Measurements from ENCODE around the gene KRTAP4-6.
"Not testable (repeated sequence)": the region's sequence is repeated elsewhere in the genome, so short reads cannot be mapped to it uniquely, and the experiment has no call there.

Gene KRTAP4-6

DNA sequence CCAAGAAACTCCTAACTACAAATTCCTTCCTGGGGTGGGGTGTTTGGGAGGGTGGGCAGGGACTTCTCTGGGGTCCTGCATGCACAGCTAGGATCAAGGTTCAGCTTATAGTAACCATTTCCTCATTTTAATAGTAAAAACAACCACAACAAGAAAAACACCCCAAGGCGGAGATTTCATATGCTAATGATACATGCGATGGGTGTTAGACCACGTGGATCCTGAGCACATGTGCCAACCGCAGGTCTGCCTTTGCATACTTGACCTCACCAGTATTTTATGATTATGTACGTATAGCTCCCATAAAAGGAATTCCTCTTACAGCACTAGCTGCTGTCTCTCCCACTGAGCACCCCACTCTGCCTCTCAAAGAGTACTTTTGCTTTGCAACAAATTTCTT, 24.0 kb downstream of the KRTAP4-6 start:
- TF ChIP-seq, protein P1, sequence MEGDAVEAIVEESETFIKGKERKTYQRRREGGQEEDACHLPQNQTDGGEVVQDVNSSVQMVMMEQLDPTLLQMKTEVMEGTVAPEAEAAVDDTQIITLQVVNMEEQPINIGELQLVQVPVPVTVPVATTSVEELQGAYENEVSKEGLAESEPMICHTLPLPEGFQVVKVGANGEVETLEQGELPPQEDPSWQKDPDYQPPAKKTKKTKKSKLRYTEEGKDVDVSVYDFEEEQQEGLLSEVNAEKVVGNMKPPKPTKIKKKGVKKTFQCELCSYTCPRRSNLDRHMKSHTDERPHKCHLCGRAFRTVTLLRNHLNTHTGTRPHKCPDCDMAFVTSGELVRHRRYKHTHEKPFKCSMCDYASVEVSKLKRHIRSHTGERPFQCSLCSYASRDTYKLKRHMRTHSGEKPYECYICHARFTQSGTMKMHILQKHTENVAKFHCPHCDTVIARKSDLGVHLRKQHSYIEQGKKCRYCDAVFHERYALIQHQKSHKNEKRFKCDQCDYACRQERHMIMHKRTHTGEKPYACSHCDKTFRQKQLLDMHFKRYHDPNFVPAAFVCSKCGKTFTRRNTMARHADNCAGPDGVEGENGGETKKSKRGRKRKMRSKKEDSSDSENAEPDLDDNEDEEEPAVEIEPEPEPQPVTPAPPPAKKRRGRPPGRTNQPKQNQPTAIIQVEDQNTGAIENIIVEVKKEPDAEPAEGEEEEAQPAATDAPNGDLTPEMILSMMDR (conservative IDR thresholded peaks at IDR 0.05; ENCODE audit: low read depth, low read length) = no peak
- no peak for DNase-seq (ENCODE audit: low read depth)
- no peak overlapping the region for H3K4me3 ChIP-seq (ENCODE audit: low read depth, low read length)

DNA sequence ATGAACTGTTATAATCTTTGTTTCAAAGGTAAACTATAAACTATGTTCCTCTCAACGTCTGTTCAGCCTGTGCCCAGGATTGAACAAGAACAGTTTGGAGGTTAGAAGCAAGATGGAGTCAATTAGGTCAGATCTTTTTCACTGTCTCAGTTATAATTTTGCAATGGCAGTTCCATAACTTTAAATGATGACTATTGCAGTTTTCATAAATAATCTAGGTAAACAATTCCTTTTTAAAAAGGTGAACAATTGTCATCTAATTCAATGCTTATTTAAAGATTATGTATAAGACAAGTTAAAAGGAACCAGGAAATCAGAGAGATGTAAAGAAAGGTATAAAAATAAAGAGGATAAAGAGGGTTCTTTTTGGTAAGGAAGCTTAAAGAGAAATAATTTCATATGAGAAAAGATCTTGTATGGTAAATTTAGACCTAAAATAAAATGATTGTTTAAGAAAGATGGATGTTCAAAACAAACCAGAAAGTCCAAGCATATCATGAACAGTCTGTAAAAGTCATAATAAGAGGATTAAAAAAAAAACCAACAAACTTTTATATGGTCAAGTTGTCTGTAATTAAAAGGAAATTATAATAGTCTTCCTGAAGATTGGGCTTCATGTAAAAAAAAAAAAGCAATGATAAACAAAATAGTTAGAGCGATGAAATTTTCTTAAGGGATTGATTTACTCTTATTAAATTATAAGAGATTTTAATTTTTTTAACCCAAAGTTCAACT, 29.0 kb downstream of the KRTAP4-6 start:
- H3K4me3 ChIP-seq (ENCODE audit: low read depth, low read length) = no peak overlapping the region
- DNase-seq (ENCODE audit: low read depth) = no peak
- TF ChIP-seq, protein P1 (conservative IDR thresholded peaks at IDR 0.05; ENCODE audit: low read depth, low read length) = no peak

DNA sequence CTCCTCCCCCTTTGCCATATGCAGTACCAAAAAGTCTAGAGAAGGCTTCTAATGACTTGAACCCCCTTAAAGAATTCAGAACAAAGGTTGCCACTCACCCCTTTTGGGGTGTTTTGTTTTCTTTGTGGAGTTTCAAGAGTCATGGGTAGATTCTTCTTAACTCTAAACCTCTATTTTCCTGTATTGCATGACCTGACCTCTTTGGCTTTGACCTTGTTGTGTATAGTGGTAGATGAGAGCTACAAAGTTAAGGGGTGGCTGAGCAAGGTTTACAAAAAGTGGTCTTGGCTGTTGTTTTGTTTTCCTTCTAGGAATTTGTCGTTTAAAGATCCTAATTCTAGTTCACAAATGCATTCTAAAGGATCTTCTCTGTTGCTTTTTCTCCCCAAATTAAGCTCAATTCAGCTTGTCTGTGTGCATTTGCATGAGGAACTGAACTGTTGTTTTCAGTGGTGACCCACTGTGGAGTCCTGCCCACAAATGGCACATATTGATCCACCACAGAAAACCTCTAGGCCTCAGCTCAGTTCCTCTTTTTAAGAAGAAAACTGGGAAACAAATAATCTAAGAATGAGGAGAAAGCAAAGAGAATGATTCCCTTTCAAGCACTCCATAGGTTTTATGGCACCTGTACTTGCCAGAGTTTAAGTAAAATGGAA, 31.5 kb downstream of the KRTAP4-6 start:
- DNase-seq (ENCODE audit: low read depth); H3K4me3 ChIP-seq (ENCODE audit: low read depth, low read length): not testable (repeated sequence)

DNA sequence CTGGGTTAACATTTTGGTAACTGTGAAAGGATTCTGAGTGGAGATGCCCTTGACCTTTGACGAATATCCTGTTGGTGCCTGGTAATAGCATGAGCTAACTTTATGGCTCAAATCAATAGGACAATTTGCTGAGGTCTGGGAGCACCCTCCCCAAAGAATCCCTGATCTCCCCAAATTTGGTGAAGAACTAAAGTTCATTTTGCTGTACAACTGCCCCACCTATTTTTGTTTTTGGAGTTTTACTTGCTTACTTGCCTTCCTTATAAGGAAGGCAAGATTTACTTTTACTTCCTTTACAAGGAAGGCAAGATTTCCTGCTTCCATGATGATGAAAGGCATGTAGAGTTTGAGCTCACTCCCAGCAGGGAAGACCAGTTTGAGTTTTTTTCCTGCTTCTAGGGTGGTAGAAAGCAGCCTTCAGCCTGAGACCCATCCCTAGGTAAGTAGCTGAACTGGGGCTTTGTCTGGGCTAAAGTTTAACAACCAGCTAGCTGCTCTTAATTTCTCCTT, 32.3 kb downstream of the KRTAP4-6 start:
- TF ChIP-seq, protein P1 (conservative IDR thresholded peaks at IDR 0.05; ENCODE audit: low read depth, low read length) = no peak
- H3K4me3 ChIP-seq (ENCODE audit: low read depth, low read length) = no peak overlapping the region
- DNase-seq (ENCODE audit: low read depth) = no peak

DNA sequence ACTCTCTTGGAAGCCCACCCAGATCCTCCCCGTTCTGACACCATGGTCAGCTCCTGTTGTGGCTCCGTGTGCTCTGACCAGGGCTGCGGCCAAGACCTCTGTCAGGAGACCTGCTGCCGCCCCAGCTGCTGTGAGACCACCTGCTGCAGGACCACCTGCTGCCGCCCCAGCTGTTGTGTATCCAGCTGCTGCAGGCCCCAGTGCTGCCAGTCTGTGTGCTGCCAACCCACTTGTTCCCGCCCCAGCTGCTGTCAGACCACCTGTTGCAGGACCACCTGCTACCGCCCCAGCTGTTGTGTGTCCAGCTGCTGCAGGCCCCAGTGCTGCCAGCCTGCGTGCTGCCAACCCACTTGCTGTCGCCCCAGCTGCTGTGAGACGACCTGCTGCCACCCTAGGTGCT, 35.0 kb downstream of the KRTAP4-6 start, which contains the start of gene KRTAP4-9:
KRTAP4-9 (plus strand) TSS at position 43 of the 400 bp plus-strand sequence; CDS start at position 43, 0 bp downstream.
- not testable (repeated sequence) for DNase-seq (ENCODE audit: low read depth); H3K4me3 ChIP-seq (ENCODE audit: low read depth, low read length)

DNA sequence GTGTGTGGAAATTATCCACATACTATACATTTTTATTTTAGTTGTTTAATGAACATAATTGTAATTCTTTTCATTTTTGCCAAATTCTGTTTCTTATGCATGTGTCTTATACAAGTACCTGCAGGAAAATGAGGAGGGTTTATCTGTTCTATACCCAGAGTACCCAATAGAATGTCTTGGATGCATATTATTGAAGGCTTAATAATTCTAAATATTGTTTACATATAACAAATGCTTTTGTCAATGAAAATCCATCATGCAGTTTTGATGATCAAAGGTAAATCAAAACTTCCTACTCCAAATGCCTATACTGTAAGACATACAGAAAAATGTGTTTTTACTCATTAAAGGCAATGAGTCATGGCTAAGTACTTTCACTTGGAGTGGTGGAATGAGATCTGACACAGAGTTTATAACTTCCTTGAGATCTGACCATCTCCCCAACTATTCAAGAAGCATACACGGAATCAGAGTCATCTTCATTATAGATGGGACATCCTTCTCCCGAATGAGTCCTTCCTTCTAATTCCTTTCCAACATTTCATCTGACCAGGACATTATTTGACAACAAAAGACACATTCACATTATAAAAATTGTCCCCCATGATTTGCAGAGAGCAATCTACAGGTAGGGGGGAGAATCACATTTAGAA, 35.8 kb downstream of the KRTAP4-6 start:
- not testable (repeated sequence) for DNase-seq (ENCODE audit: low read depth)

DNA sequence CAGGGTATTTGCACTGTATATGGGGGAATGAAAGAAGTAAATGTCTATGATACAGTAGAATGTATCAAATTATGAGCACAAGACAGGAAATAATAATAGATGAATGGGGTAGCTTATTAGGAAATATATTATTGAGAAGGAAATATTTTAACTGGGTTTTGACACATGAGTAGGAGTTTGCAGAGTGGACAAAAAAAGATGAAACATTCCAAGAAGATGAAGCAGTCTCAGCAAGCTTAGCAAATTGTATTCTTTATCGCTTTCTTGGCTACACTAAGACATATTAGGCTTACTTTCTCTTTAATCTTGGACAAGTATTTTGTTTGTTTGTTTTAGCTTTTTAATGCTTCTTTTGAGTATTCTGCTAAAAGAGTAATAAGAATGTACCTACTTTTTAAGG, 36.4 kb downstream of the KRTAP4-6 start:
- TF ChIP-seq, protein P1 (conservative IDR thresholded peaks at IDR 0.05; ENCODE audit: low read depth, low read length) = no peak
- H3K4me3 ChIP-seq (ENCODE audit: low read depth, low read length) = no peak overlapping the region
- DNase-seq (ENCODE audit: low read depth) = no peak

More for the DNA sequence above, 35.8 kb downstream of the KRTAP4-6 start:
- H3K4me3 ChIP-seq (ENCODE audit: low read depth, low read length) = not testable (repeated sequence)

DNA sequence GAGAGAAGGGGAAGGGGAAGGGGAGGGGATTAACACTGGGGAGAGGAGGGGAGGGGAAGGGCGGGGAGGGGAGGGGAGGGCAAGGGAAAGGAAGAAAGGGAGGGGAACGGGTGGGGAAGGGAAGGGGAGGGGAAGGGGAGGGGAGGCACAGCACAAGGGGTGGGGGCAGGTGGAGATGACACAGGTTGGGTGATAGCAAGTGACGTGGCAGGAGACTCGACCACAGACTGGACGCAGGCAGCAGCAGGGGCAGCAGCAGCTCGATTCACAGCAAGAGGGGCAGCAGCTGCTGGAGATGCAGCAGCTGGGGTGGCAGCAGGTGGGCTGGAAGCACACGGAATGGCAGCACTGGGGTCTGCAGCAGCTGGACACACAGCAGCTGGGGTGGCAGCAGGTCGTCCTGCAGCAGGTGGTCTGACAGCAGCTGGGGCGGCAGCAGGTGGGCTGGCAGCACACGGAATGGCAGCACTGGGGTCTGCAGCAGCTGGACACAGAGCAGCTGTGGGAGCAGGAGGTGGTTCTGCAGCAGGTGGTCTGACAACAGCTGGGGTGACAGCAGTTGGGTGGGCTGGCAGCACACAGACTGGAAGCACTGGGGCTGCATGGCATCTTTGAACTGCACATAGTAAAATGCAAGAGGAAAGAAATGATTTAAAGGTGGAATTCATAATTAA, 38.6 kb downstream of the KRTAP4-6 start, which contains the start of gene KRTAP4-16:
KRTAP4-16 (minus strand) TSS at position 624 of the 674 bp plus-strand sequence; CDS start at position 624, 0 bp downstream.
- DNase-seq (ENCODE audit: low read depth) = no peak
- no peak within 1 kb of the TSS for H3K4me3 ChIP-seq (ENCODE audit: low read depth, low read length)
- TF ChIP-seq, protein P1 (conservative IDR thresholded peaks at IDR 0.05; ENCODE audit: low read depth, low read length) = no peak

DNA sequence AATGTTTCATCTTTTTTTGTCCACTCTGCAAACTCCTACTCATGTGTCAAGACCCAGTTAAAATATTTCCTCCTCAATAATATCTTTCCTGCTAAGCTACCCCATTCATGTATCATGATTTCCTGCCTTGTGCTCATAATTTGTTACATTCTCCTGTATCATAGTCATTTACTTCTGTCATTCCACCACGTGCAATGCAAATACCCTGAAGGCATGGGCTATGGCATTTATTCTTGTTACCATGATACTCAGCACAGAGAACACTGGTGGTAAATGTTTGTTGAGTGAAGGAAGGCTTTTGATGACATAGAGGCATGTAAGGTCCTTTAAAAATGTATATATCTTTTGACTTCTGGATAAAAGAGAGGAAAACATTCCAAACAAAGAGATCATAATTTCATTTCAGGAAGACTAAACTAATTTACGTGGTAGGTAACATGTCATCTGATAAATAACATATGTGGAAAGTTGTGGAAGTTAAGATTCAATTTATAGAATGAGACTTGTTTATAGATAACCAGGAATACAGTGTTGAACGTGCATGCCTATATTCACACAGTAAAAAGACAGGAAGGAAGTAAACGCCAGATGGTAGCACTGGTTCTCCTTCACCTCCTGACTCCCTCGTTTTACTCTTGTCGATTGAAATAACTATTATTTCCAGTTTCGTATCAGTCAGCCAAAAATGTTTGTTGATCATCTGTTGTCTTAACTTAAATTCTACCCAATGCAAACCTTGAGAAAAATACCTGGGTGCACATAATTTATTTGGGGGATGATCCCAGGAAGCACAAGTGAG, 40.5 kb downstream of the KRTAP4-6 start:
- DNase-seq (ENCODE audit: low read depth); H3K4me3 ChIP-seq (ENCODE audit: low read depth, low read length): not testable (repeated sequence)

Data from choroid plexus epithelial cell (primary cell).